GM13976 (cell line): ENCODE measurements around the gene FBP1.

Source experiments
- DNase-seq: peaks from one replicate; pipeline ENCODE4 v3.0.0; 2012; ENCODE audit warnings: low spot score
- CTCF ChIP-seq: IDR thresholded peaks from 2 replicates; pipeline ENCODE4 v1.5.1; 2012; ENCODE audit warnings: borderline replicate concordance, mild to moderate bottlenecking; ENCODE audit not compliant: insufficient read depth; ENCODE audit errors: extremely low read depth, missing control alignments, control extremely low read depth
- in situ Hi-C: fragments of 300-500 bp; cut with MboI; formaldehyde crosslinking; loops from one replicate; pipeline ENCODE4 v1.12.0; 2022; ENCODE audit warnings: low sequenced_read_pairs, mixed read lengths, inconsistent platforms; ENCODE audit not compliant: unreplicated experiment

Gene FBP1

GRCh38 chr9:94639061-94639998 lies at the start of gene FBP1:
FBP1 (minus strand) TSS chr9:94639518; CDS start chr9:94639310, 208 bp downstream.
- in situ Hi-C loops: no loop called here
- no peak for TF ChIP-seq CTCF
- peak; percentile 65 for DNase-seq

- TF ChIP-seq CTCF: no peak
- no peak for DNase-seq
- in situ Hi-C loops: loop anchor here (10.0 kb wide), 1 partner anchor 227 kb away; no protein-coding TSS in a partner anchor
Measured at GRCh38 chr9:94687451-94687850, 48.1 kb upstream of the FBP1 start.

GRCh38 chr9:94685359-94685758 lies 46.0 kb upstream of the FBP1 start:
- in situ Hi-C loops: loop anchor here (10.0 kb wide), 1 partner anchor 229 kb away; no protein-coding TSS in a partner anchor
- no peak for TF ChIP-seq CTCF
- DNase-seq: peak; percentile 29

- in situ Hi-C loops: loop anchor here (5.0 to 10.0 kb wide), 2 partner anchors 233 to 446 kb away; no protein-coding TSS in a partner anchor
- peak; percentile 74 for DNase-seq
- TF ChIP-seq CTCF: peak; percentile 45
Measured at GRCh38 chr9:94681508-94681907, 42.2 kb upstream of the FBP1 start.

- DNase-seq: no peak
- in situ Hi-C loops: loop anchor here (5.0 to 10.0 kb wide), 2 partner anchors 234 to 447 kb away; no protein-coding TSS in a partner anchor
- TF ChIP-seq CTCF: no peak
Measured at GRCh38 chr9:94680621-94681020, 41.3 kb upstream of the FBP1 start.

GRCh38 chr9:94680020-94680419 lies 40.7 kb upstream of the FBP1 start:
- in situ Hi-C loops: loop anchor here (5.0 to 10.0 kb wide), 2 partner anchors 235 to 447 kb away; no protein-coding TSS in a partner anchor
- TF ChIP-seq CTCF: no peak
- no peak for DNase-seq
